IPS-15b (cell line): ENCODE measurements around the gene THRB.

Experiments used
- H3K27me3 ChIP-seq: one replicate; pipeline ENCODE4 v1.6.1; 2013; ENCODE audit warnings: low read length; ENCODE audit not compliant: control insufficient read depth, insufficient read depth
- H3K36me3 ChIP-seq: one replicate; pipeline ENCODE4 v1.6.1; 2013; ENCODE audit warnings: low read length; ENCODE audit not compliant: control insufficient read depth, insufficient read depth
- H3K4me1 ChIP-seq: one replicate; pipeline ENCODE4 v1.6.1; 2013; ENCODE audit warnings: mild to moderate bottlenecking, low read length; ENCODE audit not compliant: control insufficient read depth, insufficient read depth
- H3K4me3 ChIP-seq: one replicate; pipeline ENCODE4 v1.5.1; 2013; ENCODE audit warnings: low read depth, low read length
- H3K9ac ChIP-seq: one replicate; pipeline ENCODE4 v1.6.1; 2013; ENCODE audit warnings: low read depth, mild to moderate bottlenecking, low read length
- H3K9me3 ChIP-seq: one replicate; pipeline ENCODE4 v1.6.1; 2013; ENCODE audit warnings: mild to moderate bottlenecking, low read length; ENCODE audit not compliant: control insufficient read depth, insufficient read depth

Gene THRB

DNA sequence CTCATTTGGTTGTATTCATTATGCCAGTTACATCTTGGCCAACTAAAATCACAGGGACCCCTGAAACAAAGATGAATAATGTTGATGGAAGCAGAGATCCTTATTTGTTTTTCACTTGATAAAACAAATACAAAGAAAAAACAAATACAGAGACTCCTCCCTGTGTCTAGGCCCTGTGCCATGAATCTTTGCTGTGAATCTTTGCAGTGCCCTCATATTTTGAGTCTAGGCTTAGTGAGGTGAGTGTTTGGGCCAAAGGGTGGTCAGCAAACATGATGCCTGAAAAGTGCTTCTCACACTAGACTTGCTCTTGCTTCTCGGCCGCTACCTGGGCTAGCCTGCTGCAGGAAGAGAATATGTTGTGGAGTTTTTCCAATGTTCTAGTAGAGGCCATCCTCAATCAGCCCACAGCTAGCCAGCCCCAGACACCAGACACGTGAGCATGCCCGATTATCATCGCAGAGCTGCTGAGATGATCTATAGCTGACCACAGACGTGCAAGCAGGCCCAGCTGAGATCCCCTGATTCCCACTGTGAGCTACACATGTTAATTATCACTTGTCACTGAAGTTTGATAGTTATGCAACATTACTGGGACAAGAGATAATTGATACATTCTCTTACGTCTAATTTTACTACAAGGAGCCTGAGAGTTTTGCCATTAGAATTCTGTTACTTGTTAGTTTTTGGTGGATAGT is 191.4 kb downstream of the THRB start:
- Histone ChIP-seq H3K9ac (no peak overlapping the region), H3K27me3 (no peaks in the 10 kb centered on the region), H3K4me1 (peaks cover 2% of the 10 kb centered on the region), H3K9me3 (no peaks in the 10 kb centered on the region), H3K4me3 (no peak overlapping the region), H3K36me3 (no peaks in the 10 kb centered on the region)

DNA sequence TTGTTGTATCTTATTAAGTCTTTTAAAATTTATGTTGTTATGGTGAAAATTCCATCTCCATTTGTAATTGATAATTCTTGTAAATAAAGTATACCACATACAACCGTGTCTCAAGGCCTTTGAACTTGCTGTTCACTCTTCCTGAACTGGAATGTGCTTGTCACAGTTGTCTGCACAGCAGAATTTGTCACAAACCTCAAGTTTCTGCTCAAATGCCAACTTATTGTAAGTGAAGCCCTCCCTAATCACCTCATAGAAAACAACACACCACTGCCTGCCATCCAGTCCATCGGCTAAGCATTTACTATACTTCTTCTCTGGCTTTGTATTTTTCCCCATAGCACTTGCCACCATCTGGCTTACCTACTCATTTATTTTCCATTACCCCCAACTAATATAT is 192.3 kb downstream of the THRB start:
- H3K4me3 ChIP-seq = no peak overlapping the region
- no peaks in the 10 kb centered on the region for H3K36me3 ChIP-seq
- no peaks in the 10 kb centered on the region for H3K9me3 ChIP-seq
- H3K4me1 ChIP-seq = peaks cover 2% of the 10 kb centered on the region
- H3K9ac ChIP-seq = no peak overlapping the region
- H3K27me3 ChIP-seq = no peaks in the 10 kb centered on the region

DNA sequence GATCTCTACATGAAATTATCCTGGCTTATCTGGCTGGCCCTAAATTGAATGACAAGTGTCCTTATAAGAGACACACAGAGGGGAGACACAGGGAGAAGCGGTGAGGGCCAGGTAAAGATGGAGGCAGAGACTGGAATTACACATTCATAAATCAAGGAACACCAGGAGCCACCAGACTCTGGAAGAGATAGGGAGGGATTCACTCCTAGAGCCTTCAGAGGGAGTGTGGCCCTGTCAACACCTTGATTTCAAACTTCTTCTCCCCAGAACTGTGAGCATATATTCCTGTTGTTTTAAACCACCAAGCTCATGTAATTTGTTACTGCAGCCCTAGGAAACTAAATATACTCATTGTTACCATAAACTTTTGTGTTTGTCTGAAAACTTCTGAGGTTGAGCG is 193.7 kb downstream of the THRB start:
- Histone ChIP-seq H3K9me3 (no peaks in the 10 kb centered on the region), H3K4me3 (no peak overlapping the region), H3K36me3 (no peaks in the 10 kb centered on the region), H3K9ac (no peak overlapping the region), H3K27me3 (no peaks in the 10 kb centered on the region), H3K4me1 (no peaks in the 10 kb centered on the region)

- Histone ChIP-seq H3K9me3 (no peaks in the 10 kb centered on the region), H3K4me3 (no peak overlapping the region), H3K9ac (no peak overlapping the region), H3K4me1 (no peaks in the 10 kb centered on the region), H3K36me3 (no peaks in the 10 kb centered on the region), H3K27me3 (no peaks in the 10 kb centered on the region)
Measured at GRCh38 chr3:24299806-24300626, 194.6 kb downstream of the THRB start.

- Histone ChIP-seq H3K36me3 (no peaks in the 10 kb centered on the region), H3K27me3 (no peaks in the 10 kb centered on the region), H3K9ac (no peak overlapping the region), H3K4me3 (no peak overlapping the region), H3K9me3 (no peaks in the 10 kb centered on the region), H3K4me1 (no peaks in the 10 kb centered on the region)
Measured at GRCh38 chr3:24299246-24299805, 195.3 kb downstream of the THRB start.

DNA sequence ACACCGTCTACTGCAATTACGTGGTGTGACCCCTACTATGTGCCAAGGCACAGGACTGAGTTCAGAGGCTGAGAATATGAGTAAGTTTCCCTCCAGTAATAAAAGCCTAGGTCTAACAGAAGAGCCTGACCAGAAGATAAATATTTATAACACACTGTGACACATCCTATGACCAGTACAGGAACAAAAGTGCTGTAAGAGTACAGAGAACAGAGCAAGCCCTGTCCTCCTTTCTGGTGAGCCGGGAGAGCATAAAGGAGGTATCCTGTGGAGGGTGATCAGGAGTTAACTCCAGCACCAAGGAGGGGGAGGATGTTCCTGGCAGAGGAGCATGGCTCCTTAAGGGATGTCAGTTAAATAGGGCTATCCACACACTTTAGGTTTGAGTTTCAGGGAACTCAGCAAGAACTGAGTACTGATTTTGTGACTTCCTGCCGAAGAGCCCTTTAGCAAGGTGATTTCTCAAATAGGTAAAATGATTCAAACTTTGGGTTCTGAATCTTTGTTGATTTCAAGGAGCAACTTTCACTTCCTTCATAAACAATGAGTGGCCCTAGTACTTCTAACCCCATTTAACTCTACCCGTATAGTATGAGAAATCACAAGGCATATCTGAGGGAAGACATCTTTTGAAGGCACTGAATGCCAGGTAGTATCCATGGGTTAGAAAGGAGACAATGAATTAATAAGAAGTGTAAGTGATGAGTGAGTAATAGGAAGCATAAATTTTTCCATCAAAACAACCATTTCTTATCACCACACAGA is 198.0 kb downstream of the THRB start:
- no peak overlapping the region for H3K4me3 ChIP-seq
- H3K9me3 ChIP-seq = no peaks in the 10 kb centered on the region
- H3K36me3 ChIP-seq = no peaks in the 10 kb centered on the region
- H3K27me3 ChIP-seq = no peaks in the 10 kb centered on the region
- no peaks in the 10 kb centered on the region for H3K4me1 ChIP-seq
- H3K9ac ChIP-seq = no peak overlapping the region

DNA sequence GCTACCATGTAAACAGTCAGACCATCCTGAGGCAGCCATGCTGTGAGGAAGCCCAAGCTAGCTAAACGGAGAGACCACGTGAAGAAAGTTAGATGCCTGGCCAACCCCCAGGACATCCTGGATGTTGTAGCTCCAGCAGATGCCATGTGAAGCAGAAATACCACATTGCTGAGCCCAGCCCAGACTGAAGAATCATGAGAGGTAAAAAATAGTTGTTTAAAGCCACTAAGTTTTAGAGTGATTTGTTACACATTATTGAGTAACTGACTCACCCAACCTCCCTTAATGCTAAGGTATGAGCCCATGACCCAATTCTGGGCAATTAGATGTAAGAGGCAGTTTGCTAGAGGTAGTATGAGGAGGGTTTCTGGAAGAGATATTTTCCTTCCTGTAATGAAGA is 200.5 kb downstream of the THRB start:
- Histone ChIP-seq H3K9me3 (no peaks in the 10 kb centered on the region), H3K27me3 (no peaks in the 10 kb centered on the region), H3K9ac (no peak overlapping the region), H3K4me1 (no peaks in the 10 kb centered on the region), H3K4me3 (no peak overlapping the region), H3K36me3 (no peaks in the 10 kb centered on the region)

DNA sequence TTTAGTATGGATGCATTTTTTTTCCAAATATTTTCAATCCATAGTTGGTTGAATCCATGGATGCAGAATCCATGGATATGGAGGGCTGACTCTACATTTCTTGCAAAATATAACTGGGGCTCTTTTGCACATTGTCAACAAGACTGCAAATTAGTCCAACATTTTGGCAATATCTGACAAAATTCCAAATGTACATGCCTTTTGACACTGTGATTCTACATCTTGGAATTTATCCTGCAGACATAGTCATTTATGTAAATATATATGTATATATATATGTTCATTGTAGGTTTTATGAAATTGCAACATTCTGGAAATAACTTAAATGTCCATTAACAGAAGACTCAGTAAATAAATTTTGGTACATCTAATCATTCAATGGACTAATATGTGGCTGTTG is 203.0 kb downstream of the THRB start:
- no peak overlapping the region for H3K4me3 ChIP-seq

DNA sequence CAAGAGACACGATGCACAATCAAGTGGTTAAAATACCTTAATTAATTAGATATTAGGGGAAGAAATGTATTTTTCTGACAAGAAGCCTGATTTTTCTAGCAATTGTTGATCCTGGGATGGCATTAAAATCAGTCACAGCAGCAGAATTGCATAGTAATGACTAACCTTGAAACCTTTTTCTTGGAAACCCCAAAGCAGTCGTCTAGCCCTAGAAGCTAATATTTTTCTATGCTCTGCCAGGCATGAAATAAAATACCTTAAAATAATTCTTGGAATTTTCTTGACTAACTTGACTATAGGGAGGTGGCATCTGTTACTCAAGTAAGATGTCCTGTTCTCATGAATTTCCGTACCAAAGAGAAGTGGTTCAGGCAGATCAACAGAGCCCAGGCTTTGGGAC is 204.1 kb downstream of the THRB start:
- Histone ChIP-seq H3K9ac (no peak overlapping the region), H3K36me3 (no peaks in the 10 kb centered on the region), H3K4me1 (no peaks in the 10 kb centered on the region), H3K4me3 (no peak overlapping the region), H3K9me3 (no peaks in the 10 kb centered on the region), H3K27me3 (no peaks in the 10 kb centered on the region)

More for the DNA sequence above, 203.0 kb downstream of the THRB start:
- Histone ChIP-seq H3K36me3 (no peaks in the 10 kb centered on the region), H3K9ac (no peak overlapping the region), H3K27me3 (no peaks in the 10 kb centered on the region), H3K4me1 (no peaks in the 10 kb centered on the region), H3K9me3 (no peaks in the 10 kb centered on the region)

GRCh38 chr3:24288496-24289236 is 206.0 kb downstream of the THRB start:
- no peaks in the 10 kb centered on the region for H3K36me3 ChIP-seq
- no peaks in the 10 kb centered on the region for H3K4me1 ChIP-seq
- H3K27me3 ChIP-seq = no peaks in the 10 kb centered on the region
- no peak overlapping the region for H3K4me3 ChIP-seq
- H3K9me3 ChIP-seq = no peaks in the 10 kb centered on the region
- no peak overlapping the region for H3K9ac ChIP-seq
